ENCODE data around the gene CITED2.

DNA sequence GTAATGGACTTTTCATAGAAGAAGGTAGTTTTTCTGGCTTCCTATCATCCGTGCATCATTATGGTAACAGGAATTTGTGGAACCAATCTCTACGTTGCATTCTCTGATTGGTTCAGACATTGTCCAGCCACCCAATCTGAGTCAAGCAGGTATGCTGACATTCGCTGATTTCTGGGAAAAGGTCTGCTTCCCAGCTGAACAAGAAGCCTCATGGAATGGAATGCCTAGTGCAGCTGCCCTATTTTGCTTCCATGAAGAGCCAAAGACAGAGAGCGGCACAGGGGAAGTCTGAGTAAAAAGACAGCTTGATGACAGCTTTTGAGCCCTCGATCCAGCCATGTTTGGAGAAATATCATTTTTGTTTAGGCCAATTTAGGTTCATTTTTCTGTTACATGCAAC, 44.1 kb downstream of the CITED2 start:
- TF ChIP-seq EZH2 (IDR thresholded peaks at IDR 0.05; ENCODE audit: insufficient read depth, low read length) = no peak
- no peak for TF ChIP-seq CTCF (IDR thresholded peaks at IDR 0.05; ENCODE audit: insufficient read depth, low read depth, low read length)
